H9 (cell line): Measurements from ENCODE around the gene WDR20. TPM values are rescaled to one million over a fixed set of nuclear protein-coding genes. Genes with fewer than 3 reads are reported as not detected.

Source experiments
- DNase-seq: peaks from one replicate; pipeline ENCODE4 v3.0.0-alpha.2; 2017
- H2AFZ ChIP-seq: one replicate; pipeline ENCODE4 v1.6.1; 2013; ENCODE audit warnings: mild to moderate bottlenecking, low read length, control low read depth, moderate library complexity
- H2AK5ac ChIP-seq: 2 replicates; pipeline ENCODE4 v1.6.1; 2013; ENCODE audit warnings: low read length, control low read depth, mixed read lengths; ENCODE audit not compliant: insufficient read length
- H2BK120ac ChIP-seq: one replicate; pipeline ENCODE4 v1.6.1; 2013; ENCODE audit warnings: low read depth, mild to moderate bottlenecking, low read length, control low read depth, inconsistent platforms; ENCODE audit not compliant: poor library complexity, severe bottlenecking
- H2BK12ac ChIP-seq: 2 replicates; pipeline ENCODE4 v1.6.1; 2013; ENCODE audit warnings: low read length, control low read depth, mixed read lengths, low read depth; ENCODE audit not compliant: insufficient read length
- H2BK15ac ChIP-seq: 2 replicates; pipeline ENCODE4 v1.6.1; 2013; ENCODE audit warnings: low read depth, low read length, control low read depth
- H2BK20ac ChIP-seq: one replicate; pipeline ENCODE4 v1.6.1; 2013; ENCODE audit warnings: low read depth, mild to moderate bottlenecking, low read length, control low read depth, inconsistent platforms; ENCODE audit not compliant: poor library complexity, severe bottlenecking
- H2BK5ac ChIP-seq: 2 replicates; pipeline ENCODE4 v1.6.1; 2013; ENCODE audit warnings: low read length, control low read depth, mixed read lengths; ENCODE audit not compliant: insufficient read length
- H3K14ac ChIP-seq: 2 replicates; pipeline ENCODE4 v1.6.1; 2013; ENCODE audit warnings: low read length, control low read depth; ENCODE audit not compliant: insufficient read depth
- H3K18ac ChIP-seq: 2 replicates; pipeline ENCODE4 v1.6.1; 2013; ENCODE audit warnings: low read depth, mild to moderate bottlenecking, mixed read lengths, low read length, control low read depth; ENCODE audit not compliant: insufficient read length
- H3K23ac ChIP-seq: 2 replicates; pipeline ENCODE4 v1.6.1; 2013; ENCODE audit warnings: low read length, control low read depth, mixed read lengths, low read depth; ENCODE audit not compliant: insufficient read length
- H3K23me2 ChIP-seq: 2 replicates; pipeline ENCODE4 v1.6.1; 2013; ENCODE audit warnings: low read depth, mild to moderate bottlenecking, mixed read lengths, low read length, control low read depth; ENCODE audit not compliant: insufficient read length, poor library complexity, severe bottlenecking
- H3K27ac ChIP-seq: 2 replicates; pipeline ENCODE4 v1.5.1; 2013; ENCODE audit warnings: low read length, control low read depth, mixed read lengths, low read depth; ENCODE audit not compliant: insufficient read length
- H3K27me3 ChIP-seq: 2 replicates; pipeline ENCODE4 v1.6.1; 2013; ENCODE audit warnings: low read length, control low read depth, inconsistent platforms; ENCODE audit not compliant: insufficient read depth
- H3K4ac ChIP-seq: 2 replicates; pipeline ENCODE4 v1.6.1; 2013; ENCODE audit warnings: low read depth, mild to moderate bottlenecking, control low read depth, inconsistent platforms, low read length, moderate library complexity
- H3K4me1 ChIP-seq: 2 replicates; pipeline ENCODE4 v1.6.1; 2013; ENCODE audit warnings: low read length, control low read depth, inconsistent platforms; ENCODE audit not compliant: insufficient read depth
- H3K4me2 ChIP-seq: 2 replicates; pipeline ENCODE4 v1.6.1; 2013; ENCODE audit warnings: low read length, control low read depth, mixed read lengths; ENCODE audit not compliant: insufficient read length, insufficient read depth
- H3K56ac ChIP-seq: 2 replicates; pipeline ENCODE4 v1.6.1; 2013; ENCODE audit warnings: low read depth, mild to moderate bottlenecking, mixed read lengths, low read length, control low read depth; ENCODE audit not compliant: insufficient read length
- H3K79me1 ChIP-seq: 2 replicates; pipeline ENCODE4 v1.6.1; 2013; ENCODE audit warnings: low read depth, mild to moderate bottlenecking, moderate library complexity, low read length, control low read depth, inconsistent platforms; ENCODE audit not compliant: insufficient read depth, poor library complexity, severe bottlenecking
- H3K79me2 ChIP-seq: 2 replicates; pipeline ENCODE4 v1.6.1; 2013; ENCODE audit warnings: low read length, control low read depth, inconsistent platforms; ENCODE audit not compliant: insufficient read depth
- H3K9ac ChIP-seq: 2 replicates; pipeline ENCODE4 v1.6.1; 2013; ENCODE audit warnings: low read length, control low read depth, mixed read lengths; ENCODE audit not compliant: insufficient read length; ENCODE audit errors: extremely low read depth
- H3K9me3 ChIP-seq: one replicate; pipeline ENCODE4 v1.6.1; 2013; ENCODE audit warnings: low read depth, low read length, inconsistent platforms; ENCODE audit not compliant: control insufficient read depth
- H3T11ph ChIP-seq: one replicate; pipeline ENCODE4 v1.6.1; 2013; ENCODE audit warnings: mild to moderate bottlenecking, low read length, control low read depth, inconsistent platforms
- H4K20me1 ChIP-seq: one replicate; pipeline ENCODE4 v1.6.1; 2013; ENCODE audit not compliant: control insufficient read depth, insufficient read length, insufficient read depth
- H4K5ac ChIP-seq: 2 replicates; pipeline ENCODE4 v1.6.1; 2013; ENCODE audit warnings: low read depth, mild to moderate bottlenecking, mixed read lengths, low read length, control low read depth; ENCODE audit not compliant: insufficient read length
- H4K8ac ChIP-seq: replicated peaks from 2 replicates; pipeline ENCODE4 v1.6.1; 2013; ENCODE audit warnings: low read length, control low read depth, mixed read lengths, low read depth; ENCODE audit not compliant: insufficient read length
- H4K91ac ChIP-seq: 2 replicates; pipeline ENCODE4 v1.6.1; 2013; ENCODE audit warnings: low read depth, mild to moderate bottlenecking, moderate library complexity, mixed read lengths, low read length, control low read depth; ENCODE audit not compliant: insufficient read length
- H3K27ac Mint-ChIP-seq, 3 experiments: 2 replicates in 2 of 3; 3 replicates in 1 of 3; pipeline ENCODE4 v1.8.0; 2020 to 2021; ENCODE audit warnings: mixed read lengths in 3 of 3, mild to moderate bottlenecking in 1 of 3, moderate library complexity in 1 of 3
- H3K27me3 Mint-ChIP-seq: 2 replicates; pipeline ENCODE4 v1.8.0; 2021; ENCODE audit warnings: low read depth, mild to moderate bottlenecking, moderate library complexity, mixed read lengths
- H3K36me3 Mint-ChIP-seq, 3 experiments: 2 replicates in 2 of 3; 3 replicates in 1 of 3; pipeline ENCODE4 v1.8.0; 2020 to 2021; ENCODE audit warnings: low read depth in 3 of 3, mixed read lengths in 3 of 3; ENCODE audit not compliant: insufficient read depth in 1 of 3
- H3K4me1 Mint-ChIP-seq, 2 experiments: 2 replicates each; pipeline ENCODE4 v1.8.0; 2020; ENCODE audit warnings: mixed read lengths in 2 of 2
- H3K4me3 Mint-ChIP-seq, 2 experiments: 2 replicates in 1 of 2; 3 replicates in 1 of 2; pipeline ENCODE4 v1.8.0; 2020 to 2021; ENCODE audit warnings: mild to moderate bottlenecking in 2 of 2, mixed read lengths in 2 of 2, moderate library complexity in 1 of 2
- H3K9me3 Mint-ChIP-seq, 2 experiments: 2 replicates in 1 of 2; 3 replicates in 1 of 2; pipeline ENCODE4 v1.8.0; 2020; ENCODE audit warnings: mild to moderate bottlenecking in 2 of 2, mixed read lengths in 2 of 2, moderate library complexity in 1 of 2
- total RNA-seq: library from RNA; stranded (reverse); gene quantifications from 2 replicates; pipeline ENCODE4 v1.2.1, GENCODE V29; 2021
- TF ChIP-seq, protein P1 (sequence below): fragments of 200-600 bp; sonication (generic); conservative IDR thresholded peaks from 3 replicates; pipeline ENCODE4 v1.8.0; 2021; ENCODE audit warnings: antibody characterized with exemption, mild to moderate bottlenecking

Gene WDR20
- total RNA-seq, 1 experiment from 2014 or later: 31.6 TPM

DNA sequence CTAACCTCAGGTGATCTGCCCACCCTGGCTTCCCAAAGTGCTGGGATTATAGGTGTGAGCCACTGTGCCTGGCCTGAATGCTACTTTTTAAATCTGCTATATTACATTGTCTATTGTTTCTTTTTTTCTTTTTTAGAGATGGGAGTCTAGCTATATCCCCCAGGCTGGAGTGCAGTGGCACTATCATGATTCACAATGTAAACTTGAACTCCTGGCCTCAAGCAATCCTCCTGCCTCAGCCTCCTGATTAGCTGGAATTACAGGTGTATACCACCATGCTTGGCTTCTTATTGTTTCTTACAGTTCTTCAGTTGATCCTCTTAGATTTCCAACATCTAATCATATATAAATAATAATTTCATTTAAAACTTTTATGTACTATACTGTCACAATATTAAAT lies 15.3 kb upstream of the WDR20 start:
- peaks cover 13 to 14% of the 10 kb centered on the region in 2 experiments for H3K4me1 Mint-ChIP-seq
- no peak overlapping the region for H3K9ac ChIP-seq
- H2BK20ac ChIP-seq: no peak overlapping the region
- no peak overlapping the region for H3K18ac ChIP-seq
- H3K79me1 ChIP-seq: no peaks in the 10 kb centered on the region
- no peaks in the 10 kb centered on the region for H4K20me1 ChIP-seq
- no peak overlapping the region for H3K27ac Mint-ChIP-seq
- no peak overlapping the region for H3K4me3 Mint-ChIP-seq
- H3K56ac ChIP-seq: no peak overlapping the region
- no peak overlapping the region for H2BK120ac ChIP-seq
- DNase-seq: no peak
- no peak overlapping the region for H4K8ac ChIP-seq
- H2BK5ac ChIP-seq: no peak overlapping the region
- no peak overlapping the region for H3K23ac ChIP-seq
- no peaks in the 10 kb centered on the region for H3K79me2 ChIP-seq
- no peaks in the 10 kb centered on the region for H3K4me1 ChIP-seq
- no peaks in the 10 kb centered on the region for H3K9me3 ChIP-seq
- H3K4me2 ChIP-seq: no peak overlapping the region
- peaks cover 0 to 4% (median 3%) of the 10 kb centered on the region in 3 experiments; a peak in 3 of 7 replicates for H3K36me3 Mint-ChIP-seq
- H3K14ac ChIP-seq: no peak overlapping the region
- no peak overlapping the region for H2BK12ac ChIP-seq
- no peaks in the 10 kb centered on the region for H3K9me3 Mint-ChIP-seq
- H3K4ac ChIP-seq: no peak overlapping the region
- H3K27me3 ChIP-seq: no peaks in the 10 kb centered on the region
- TF ChIP-seq, protein P1, sequence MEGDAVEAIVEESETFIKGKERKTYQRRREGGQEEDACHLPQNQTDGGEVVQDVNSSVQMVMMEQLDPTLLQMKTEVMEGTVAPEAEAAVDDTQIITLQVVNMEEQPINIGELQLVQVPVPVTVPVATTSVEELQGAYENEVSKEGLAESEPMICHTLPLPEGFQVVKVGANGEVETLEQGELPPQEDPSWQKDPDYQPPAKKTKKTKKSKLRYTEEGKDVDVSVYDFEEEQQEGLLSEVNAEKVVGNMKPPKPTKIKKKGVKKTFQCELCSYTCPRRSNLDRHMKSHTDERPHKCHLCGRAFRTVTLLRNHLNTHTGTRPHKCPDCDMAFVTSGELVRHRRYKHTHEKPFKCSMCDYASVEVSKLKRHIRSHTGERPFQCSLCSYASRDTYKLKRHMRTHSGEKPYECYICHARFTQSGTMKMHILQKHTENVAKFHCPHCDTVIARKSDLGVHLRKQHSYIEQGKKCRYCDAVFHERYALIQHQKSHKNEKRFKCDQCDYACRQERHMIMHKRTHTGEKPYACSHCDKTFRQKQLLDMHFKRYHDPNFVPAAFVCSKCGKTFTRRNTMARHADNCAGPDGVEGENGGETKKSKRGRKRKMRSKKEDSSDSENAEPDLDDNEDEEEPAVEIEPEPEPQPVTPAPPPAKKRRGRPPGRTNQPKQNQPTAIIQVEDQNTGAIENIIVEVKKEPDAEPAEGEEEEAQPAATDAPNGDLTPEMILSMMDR: no peak
- H4K91ac ChIP-seq: no peak overlapping the region
- no peaks in the 10 kb centered on the region for H3K23me2 ChIP-seq
- no peak overlapping the region for H4K5ac ChIP-seq
- no peak overlapping the region for H2AK5ac ChIP-seq
- no peaks in the 10 kb centered on the region; the same call in 1 of the 2 replicates for H3K27me3 Mint-ChIP-seq
- no peak overlapping the region for H2BK15ac ChIP-seq
- H3K27ac ChIP-seq: no peak overlapping the region
- no peak overlapping the region for H2AFZ ChIP-seq
- H3T11ph ChIP-seq: no peak overlapping the region
